Vagina (tissue), 2 donors: ENCODE measurements around the gene FAH. TPM values are rescaled to one million over a fixed set of nuclear protein-coding genes. Genes with fewer than 3 reads are reported as not detected.

ENCODE experiments used
- DNase-seq, 2 donors: peaks; one replicate each; pipeline ENCODE4 v3.0.0-alpha.2; 2017; ENCODE audit errors: extremely low spot score in 2 of 2
- H3K27ac ChIP-seq: fragments of 200-600 bp; sonication (generic); one replicate; pipeline ENCODE4 v1.5.1; 2019
- H3K27me3 ChIP-seq: fragments of 200-600 bp; sonication (generic); one replicate; pipeline ENCODE4 v1.5.1; 2019
- H3K36me3 ChIP-seq, 2 donors: fragments of 200-600 bp; sonication (generic); one replicate each; pipeline ENCODE4 v1.5.1; 2017 to 2019
- H3K4me1 ChIP-seq: fragments of 200-600 bp; sonication (generic); one replicate; pipeline ENCODE4 v1.5.1; 2019
- H3K4me3 ChIP-seq, 2 donors: fragments of 200-600 bp; sonication (generic); 1 replicate in 1 of 2; 2 replicates in 1 of 2; pipeline ENCODE4 v1.5.1; 2016 to 2019
- H3K9me3 ChIP-seq: fragments of 200-600 bp; sonication (generic); one replicate; pipeline ENCODE4 v1.5.1; 2019
- CTCF ChIP-seq, 3 experiments: fragments of 450-650 bp in 2 of 3; fragments of 200-600 bp in 1 of 3; sonication (generic) in 1 of 3; IDR thresholded peaks; one replicate each; pipeline ENCODE4 v1.5.1; 2017 to 2019; ENCODE audit warnings: antibody characterized with exemption in 3 of 3, mild to moderate bottlenecking in 2 of 3, moderate library complexity in 2 of 3
- POLR2A ChIP-seq, 2 donors: fragments of 450-650 bp; IDR thresholded peaks; one replicate each; pipeline ENCODE4 v1.6.1; 2017; ENCODE audit warnings: antibody characterized with exemption in 2 of 2, mild to moderate bottlenecking in 2 of 2, moderate library complexity in 2 of 2
- POLR2AphosphoS5 ChIP-seq, 2 donors: sonication (generic); formaldehyde crosslinking; IDR thresholded peaks; one replicate each; pipeline ENCODE4 v1.9.0; 2017; ENCODE audit warnings: antibody characterized with exemption in 2 of 2, mild to moderate bottlenecking in 2 of 2, low read depth in 1 of 2; ENCODE audit not compliant: insufficient read depth in 1 of 2
- intact Hi-C: fragments of 100-400 bp; cut with DNase I; formaldehyde crosslinking; loops from one replicate; pipeline ENCODE4 v1.15.1; 2023
- total RNA-seq: library from RNA; depleted of rRNA; stranded (reverse); fragments of >200 nt; gene quantifications from one replicate; pipeline ENCODE4 v1.2.3, GENCODE V29; 2016

Gene FAH
- total RNA-seq, 1 donor from 2014 or later: 27.3 TPM

GRCh38 chr15:80210611-80211573 lies 58.1 kb downstream of the FAH start:
- Histone ChIP-seq H3K27me3 (no peaks in the 10 kb centered on the region), H3K27ac (no peak overlapping the region), H3K4me3 (no peak overlapping the region), H3K9me3 (no peaks in the 10 kb centered on the region), H3K4me1 (no peaks in the 10 kb centered on the region), H3K36me3 (no peaks in the 10 kb centered on the region)
- TF ChIP-seq CTCF (IDR thresholded peaks at IDR 0.05) (no peak), POLR2A (IDR thresholded peaks at IDR 0.05) (no peak), POLR2AphosphoS5 (IDR thresholded peaks at IDR 0.05; ENCODE audit: insufficient read depth in 1 of 2, low read depth in 1 of 2) (no peak)
- DNase-seq: peak; percentile 22 to 52
- intact Hi-C loops: no loop called here

GRCh38 chr15:80211976-80212375 lies 59.2 kb downstream of the FAH start:
- Histone ChIP-seq H3K27ac (no peak overlapping the region), H3K36me3 (no peaks in the 10 kb centered on the region), H3K27me3 (no peaks in the 10 kb centered on the region), H3K4me1 (no peaks in the 10 kb centered on the region), H3K9me3 (no peaks in the 10 kb centered on the region), H3K4me3 (no peak overlapping the region)
- TF ChIP-seq CTCF (IDR thresholded peaks at IDR 0.05): no peak
- TF ChIP-seq POLR2AphosphoS5 (IDR thresholded peaks at IDR 0.05; ENCODE audit: insufficient read depth in 1 of 2, low read depth in 1 of 2): no peak
- no peak for TF ChIP-seq POLR2A (IDR thresholded peaks at IDR 0.05)
- intact Hi-C loops: no loop called here
- DNase-seq: peak in 1 of 2 donors; percentile 14

GRCh38 chr15:80214910-80215309 lies 62.1 kb downstream of the FAH start:
- DNase-seq: no peak
- H3K4me1 ChIP-seq: no peaks in the 10 kb centered on the region
- H3K4me3 ChIP-seq: no peak overlapping the region
- intact Hi-C loops: no loop called here
- no peak overlapping the region for H3K27ac ChIP-seq
- H3K36me3 ChIP-seq: no peaks in the 10 kb centered on the region
- no peaks in the 10 kb centered on the region for H3K9me3 ChIP-seq
- no peak for TF ChIP-seq POLR2AphosphoS5 (IDR thresholded peaks at IDR 0.05; ENCODE audit: insufficient read depth in 1 of 2, low read depth in 1 of 2)
- no peak for TF ChIP-seq POLR2A (IDR thresholded peaks at IDR 0.05)
- no peak for TF ChIP-seq CTCF (IDR thresholded peaks at IDR 0.05)
- no peaks in the 10 kb centered on the region for H3K27me3 ChIP-seq

GRCh38 chr15:80216141-80216540 lies 63.3 kb downstream of the FAH start:
- Histone ChIP-seq H3K36me3 (no peaks in the 10 kb centered on the region), H3K4me3 (no peak overlapping the region), H3K9me3 (no peaks in the 10 kb centered on the region), H3K27ac (no peak overlapping the region), H3K4me1 (no peaks in the 10 kb centered on the region), H3K27me3 (no peaks in the 10 kb centered on the region)
- intact Hi-C loops: no loop called here
- no peak for DNase-seq
- TF ChIP-seq POLR2A (IDR thresholded peaks at IDR 0.05) (no peak), POLR2AphosphoS5 (IDR thresholded peaks at IDR 0.05; ENCODE audit: insufficient read depth in 1 of 2, low read depth in 1 of 2) (no peak), CTCF (IDR thresholded peaks at IDR 0.05) (no peak)

GRCh38 chr15:80216911-80217310 lies 64.1 kb downstream of the FAH start:
- Histone ChIP-seq H3K9me3 (no peaks in the 10 kb centered on the region), H3K27ac (no peak overlapping the region), H3K4me3 (no peak overlapping the region), H3K36me3 (no peaks in the 10 kb centered on the region), H3K27me3 (no peaks in the 10 kb centered on the region), H3K4me1 (no peaks in the 10 kb centered on the region)
- peak; percentile 4 to 40 for DNase-seq
- TF ChIP-seq CTCF (IDR thresholded peaks at IDR 0.05) (no peak), POLR2AphosphoS5 (IDR thresholded peaks at IDR 0.05; ENCODE audit: insufficient read depth in 1 of 2, low read depth in 1 of 2) (no peak), POLR2A (IDR thresholded peaks at IDR 0.05) (no peak)
- intact Hi-C loops: no loop called here
